Mucosa of descending colon (tissue), 3 donors: ENCODE measurements around the gene ZNF140. TPM values are rescaled to one million over a fixed set of nuclear protein-coding genes. Genes with fewer than 3 reads are reported as not detected.

ENCODE experiments used
- ATAC-seq: fragments of 200-7000 bp; cut with Tn5 transposase; one replicate; pipeline ENCODE4 v1.9.1; 2020; ENCODE audit warnings: mild to moderate bottlenecking, moderate library complexity
- DNase-seq, 3 donors: peaks; one replicate each; pipeline ENCODE4 v3.0.0-alpha.2; 2020
- H3K36me3 ChIP-seq: fragments of 200-600 bp; one replicate; pipeline ENCODE4 v1.8.0; 2021; ENCODE audit warnings: low read depth, mild to moderate bottlenecking
- H3K4me1 ChIP-seq: fragments of 200-600 bp; one replicate; pipeline ENCODE4 v1.8.0; 2021; ENCODE audit warnings: low read depth, mild to moderate bottlenecking
- H3K4me3 ChIP-seq: fragments of 200-600 bp; one replicate; pipeline ENCODE4 v1.8.0; 2021; ENCODE audit warnings: mild to moderate bottlenecking
- H3K9me3 ChIP-seq: fragments of 200-600 bp; one replicate; pipeline ENCODE4 v1.8.0; 2021; ENCODE audit warnings: mild to moderate bottlenecking
- CTCF ChIP-seq: fragments of 200-600 bp; IDR thresholded peaks from one replicate; pipeline ENCODE4 v1.8.0; 2022; ENCODE audit warnings: antibody characterized with exemption, mild to moderate bottlenecking
- intact Hi-C, 2 donors: fragments of 100-400 bp; cut with DNase I in 1 of 2; cut with micrococcal nuclease in 1 of 2; formaldehyde crosslinking; loops; one replicate each; pipeline versions ENCODE4 v1.11.0 to v1.11.1; 2022; cut with DNase I, micrococcal nuclease
- total RNA-seq, 3 donors: library from RNA; stranded (reverse); fragmentation: NEBNext Ultra II Directional in 2 of 3; extraction: Animal tissue kit (Norgen Biotek cat#: 25700) in 2 of 3; gene quantifications; one replicate each; pipeline versions ENCODE4 v1.2.1 to v1.2.4, GENCODE V29; 2021 to 2023
- donor health status: DM: no; HTN: no; CAD: no; lungs with moderate emphysema.
- donor health status: DM: no; HTN: no; CAD: no.
- donor health status: DM: no; HTN: yes; CAD: no.

ZNF140 gene
- total RNA-seq, 3 donors from 2014 or later: 10.7 to 14.1 (median 12.2) TPM

GRCh38 chr12:133130808-133131128 lies 50.0 kb downstream of the ZNF140 start:
- intact Hi-C loops: loop anchor here in 1 of 2 donors (2.0 kb wide), 1 partner anchor 50 kb away; the partner anchor contains the start of gene ZNF140
- ATAC-seq: peak; percentile 0
- no peak for TF ChIP-seq CTCF
- Histone ChIP-seq H3K4me3 (peak overlapping the region; percentile 45), H3K9me3 (peaks cover 74% of the 10 kb centered on the region), H3K4me1 (peaks cover 6% of the 10 kb centered on the region), H3K36me3 (no peaks in the 10 kb centered on the region)
- peak; percentile 55 to 64 (median 61) for DNase-seq

GRCh38 chr12:133135747-133136146 lies 55.0 kb downstream of the ZNF140 start:
- ATAC-seq: no peak
- Histone ChIP-seq H3K9me3 (peaks cover 88% of the 10 kb centered on the region), H3K4me3 (no peak overlapping the region), H3K4me1 (peaks cover 4% of the 10 kb centered on the region), H3K36me3 (no peaks in the 10 kb centered on the region)
- no peak for DNase-seq
- TF ChIP-seq CTCF: no peak
- intact Hi-C loops: no loop called here

- TF ChIP-seq CTCF: no peak
- ATAC-seq (no peak), DNase-seq (no peak)
- intact Hi-C loops: no loop called here
- H3K4me1 ChIP-seq: no peaks in the 10 kb centered on the region
- H3K36me3 ChIP-seq: peaks cover 4% of the 10 kb centered on the region
- H3K9me3 ChIP-seq: peaks cover 98% of the 10 kb centered on the region
- no peak overlapping the region for H3K4me3 ChIP-seq
Observed at GRCh38 chr12:133145981-133146380, 65.3 kb downstream of the ZNF140 start.

GRCh38 chr12:133156125-133156690 lies 75.5 kb downstream of the ZNF140 start:
- no peak for ATAC-seq
- no peaks in the 10 kb centered on the region for H3K4me1 ChIP-seq
- peaks cover 100% of the 10 kb centered on the region for H3K9me3 ChIP-seq
- no peak overlapping the region for H3K4me3 ChIP-seq
- intact Hi-C loops: no loop called here
- TF ChIP-seq CTCF: no peak
- no peak for DNase-seq
- peaks cover 16% of the 10 kb centered on the region for H3K36me3 ChIP-seq

Other genes starting within 250 kb of the ZNF140 start
- gene CHFR, start 193.3 kb upstream of the ZNF140 start, total RNA-seq: 10 to 100 TPM; 50.6 to 65.9 (median 50.7) TPM
- 10 to 100 TPM in 1 of 3 donors, 1 to 10 TPM in 2; 7.9 to 19.0 (median 8.0) TPM for gene ZNF605, start 124.6 kb upstream of the ZNF140 start, total RNA-seq
- gene ZNF26, start 94.6 kb upstream of the ZNF140 start, total RNA-seq: 10 to 100 TPM in 1 of 3 donors, 1 to 10 TPM in 2; 8.1 to 13.4 (median 8.3) TPM
- 10 to 100 TPM; 14.1 to 35.2 (median 21.3) TPM for gene ZNF84, start 43.4 kb upstream of the ZNF140 start, total RNA-seq
- gene ZNF891, start 49.4 kb downstream of the ZNF140 start, total RNA-seq: 1 to 10 TPM; 1.4 to 4.3 (median 2.3) TPM
- 10 to 100 TPM in 1 of 3 donors, 1 to 10 TPM in 2; 5.4 to 13.8 (median 6.1) TPM for gene ZNF10, start 49.7 kb downstream of the ZNF140 start, total RNA-seq
- gene ZNF268, start 100.6 kb downstream of the ZNF140 start, total RNA-seq: 10 to 100 TPM; 13.8 to 19.6 (median 19.4) TPM
- not detected for gene ANHX, start 155.0 kb downstream of the ZNF140 start, total RNA-seq